Prostate gland (tissue), 2 donors: ENCODE data around the gene PTPRM.

Source experiments
- CTCF ChIP-seq, 4 experiments: fragments of 200-600 bp in 2 of 4; fragments of 450-650 bp in 2 of 4; sonication (generic) in 2 of 4; IDR thresholded peaks; 1 replicate in 3 of 4; 2 replicates in 1 of 4; pipeline ENCODE4 v1.5.1; 2016 to 2019; ENCODE audit warnings: antibody characterized with exemption in 4 of 4, mild to moderate bottlenecking in 2 of 4, moderate library complexity in 2 of 4
- POLR2AphosphoS5 ChIP-seq: sonication (generic); formaldehyde crosslinking; IDR thresholded peaks from one replicate; pipeline ENCODE4 v1.6.1; 2017; ENCODE audit warnings: antibody characterized with exemption

GRCh38 chr18:7617738-7618422 is 50.8 kb downstream of the PTPRM start:
- peak; percentile 55 for TF ChIP-seq POLR2AphosphoS5
- no peak for TF ChIP-seq CTCF (IDR thresholded peaks at IDR 0.05)
